PC-3 (cell line): ENCODE results near the gene DCLK1. TPM values are rescaled to one million over a fixed set of nuclear protein-coding genes. Genes with fewer than 3 reads are reported as not detected.

Experiments
- ATAC-seq: fragments of 200-7000 bp; cut with Tn5 transposase; 2 replicates; pipeline ENCODE4 v1.9.1; 2020; ENCODE audit warnings: mild to moderate bottlenecking, moderate library complexity
- BruUV-seq: library from RNA; stranded (reverse); fragments of 400-500 nt; replicated peaks from 2 replicates; lab custom pipeline; 2021; lab: Mats Ljungman, UMichigan
- CTCF ChIA-PET: fragments of 300-600 bp; sonication (Branson Sonifier 250); formaldehyde crosslinking; loops from one replicate; lab custom pipeline; 2022; ENCODE audit warnings: antibody characterized with exemption; lab: Charles Lee
- POLR2A ChIA-PET: fragments of 300-600 bp; sonication (Branson Sonifier 250); formaldehyde crosslinking; loops from one replicate; lab custom pipeline; 2022; ENCODE audit warnings: antibody characterized with exemption; ENCODE audit not compliant: unreplicated experiment; lab: Charles Lee
- DNase-seq: peaks from one replicate; pipeline ENCODE4 v3.0.0-alpha.2; 2015
- H2AFZ ChIP-seq: fragments of 300-600 bp; sonication (generic); 2 replicates; pipeline ENCODE4 v1.6.0; 2016; ENCODE audit warnings: antibody characterized with exemption, low read length
- H3F3A ChIP-seq: fragments of 300-600 bp; sonication (generic); one replicate; pipeline ENCODE4 v1.6.0; 2017; ENCODE audit warnings: antibody characterized with exemption, low read length, control low read depth, mild to moderate bottlenecking; ENCODE audit not compliant: unreplicated experiment
- H3K27ac ChIP-seq: fragments of 300-600 bp; sonication (generic); 2 replicates; pipeline ENCODE4 v1.5.1; 2016; ENCODE audit warnings: mild to moderate bottlenecking, low read length
- H3K27me3 ChIP-seq: fragments of 300-600 bp; sonication (generic); 2 replicates; pipeline ENCODE4 v1.6.1; 2016; ENCODE audit warnings: low read length, mixed read lengths
- H3K36me3 ChIP-seq: fragments of 300-600 bp; sonication (generic); 2 replicates; pipeline ENCODE4 v1.6.1; 2016; ENCODE audit warnings: low read depth, mixed run types, low read length, mixed read lengths
- H3K4me1 ChIP-seq: fragments of 300-600 bp; sonication (generic); 2 replicates; pipeline ENCODE4 v1.5.1; 2016; ENCODE audit warnings: low read length; ENCODE audit not compliant: insufficient read depth
- H3K4me2 ChIP-seq: fragments of 300-600 bp; sonication (generic); 2 replicates; pipeline ENCODE4 v1.6.0; 2016; ENCODE audit warnings: low read length
- H3K4me3 ChIP-seq: fragments of 300-600 bp; sonication (generic); 2 replicates; pipeline ENCODE4 v1.5.1; 2016; ENCODE audit warnings: mild to moderate bottlenecking, low read length, mixed read lengths
- H3K79me2 ChIP-seq: fragments of 300-600 bp; sonication (generic); 2 replicates; pipeline ENCODE4 v1.6.1; 2017; ENCODE audit warnings: low read length, mixed read lengths
- H3K9ac ChIP-seq: fragments of 300-600 bp; sonication (generic); 2 replicates; pipeline ENCODE4 v1.6.0; 2016; ENCODE audit warnings: mild to moderate bottlenecking, low read length
- H3K9me2 ChIP-seq: fragments of 300-600 bp; sonication (generic); replicated peaks from 2 replicates; pipeline ENCODE4 v1.6.1; 2016; ENCODE audit warnings: mixed run types, low read length, mixed read lengths
- H3K9me3 ChIP-seq: fragments of 300-600 bp; sonication (generic); 2 replicates; pipeline ENCODE4 v1.6.1; 2016; ENCODE audit warnings: low read length, mixed read lengths
- H4K20me1 ChIP-seq: fragments of 300-600 bp; sonication (generic); 2 replicates; pipeline ENCODE4 v1.6.1; 2016; ENCODE audit warnings: low read length, mixed read lengths
- EZH2 ChIP-seq: fragments of 300-600 bp; sonication (generic); IDR thresholded peaks from one replicate; pipeline ENCODE4 v1.6.1; 2017; ENCODE audit warnings: antibody characterized with exemption, mild to moderate bottlenecking, low read length; ENCODE audit not compliant: unreplicated experiment
- EZH2phosphoT487 ChIP-seq: fragments of 300-600 bp; sonication (generic); IDR thresholded peaks from 2 replicates; pipeline ENCODE4 v1.6.1; 2018; ENCODE audit warnings: mild to moderate bottlenecking, antibody characterized with exemption, low read length, borderline replicate concordance
- intact Hi-C: fragments of 100-400 bp; cut with micrococcal nuclease; formaldehyde crosslinking; loops from 2 replicates; pipeline ENCODE4 v1.9.0; 2023
- total RNA-seq: library from RNA; depleted of rRNA; stranded (reverse); fragments of >200 nt; gene quantifications from 2 replicates; pipeline ENCODE4 v1.2.3, GENCODE V29; 2014
- TF ChIP-seq, protein P1 (sequence below): fragments of 300-600 bp; sonication (generic); conservative IDR thresholded peaks from 2 replicates; pipeline ENCODE4 v1.5.1; 2017; ENCODE audit warnings: antibody characterized with exemption, low read depth, mild to moderate bottlenecking, low read length

DCLK1 gene
- total RNA-seq, 1 experiment from 2014 or later, result not detected

DNA sequence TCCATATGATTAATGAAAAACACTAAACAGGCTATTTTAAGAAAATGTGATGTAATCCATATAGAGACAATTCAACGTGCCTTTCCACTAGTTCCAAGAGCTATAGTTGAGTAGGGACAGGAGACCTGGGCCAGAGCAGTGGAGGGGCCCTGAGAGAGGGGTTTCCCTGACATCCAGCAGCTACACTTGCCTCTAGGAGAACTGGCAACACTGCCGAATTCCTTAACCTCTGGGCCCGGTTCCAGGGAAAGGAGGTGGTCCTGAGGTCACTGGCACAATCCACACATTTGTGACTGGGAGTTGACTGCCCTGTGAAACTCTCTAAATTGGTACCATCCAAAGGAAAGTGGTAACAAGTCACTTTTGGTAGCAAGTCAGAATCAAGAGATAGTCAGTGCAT, 264.4 kb downstream of the DCLK1 start:
- H3K9me3 ChIP-seq, result no peaks in the 10 kb centered on the region
- H3K4me1 ChIP-seq, result no peaks in the 10 kb centered on the region
- H4K20me1 ChIP-seq, result no peaks in the 10 kb centered on the region
- H3K4me2 ChIP-seq, result no peak overlapping the region
- H3K27me3 ChIP-seq, result no peaks in the 10 kb centered on the region
- no peaks in the 10 kb centered on the region for H3K79me2 ChIP-seq
- no peak overlapping the region for H3K9ac ChIP-seq
- no TSS peak for BruUV-seq
- ATAC-seq, result no peak
- intact Hi-C loops, result no loop called here
- H3K9me2 ChIP-seq, result no peaks in the 10 kb centered on the region
- no peaks in the 10 kb centered on the region for H3F3A ChIP-seq
- DNase-seq, result no peak
- no peak overlapping the region for H3K4me3 ChIP-seq
- CTCF ChIA-PET, result interaction anchor here (0.5 kb wide), 1 partner anchor 37 kb away, joined by 3 read pairs; no protein-coding TSS in a partner anchor
- POLR2A ChIA-PET, result no interaction called here
- no peak for TF ChIP-seq EZH2phosphoT487
- TF ChIP-seq, protein P1, sequence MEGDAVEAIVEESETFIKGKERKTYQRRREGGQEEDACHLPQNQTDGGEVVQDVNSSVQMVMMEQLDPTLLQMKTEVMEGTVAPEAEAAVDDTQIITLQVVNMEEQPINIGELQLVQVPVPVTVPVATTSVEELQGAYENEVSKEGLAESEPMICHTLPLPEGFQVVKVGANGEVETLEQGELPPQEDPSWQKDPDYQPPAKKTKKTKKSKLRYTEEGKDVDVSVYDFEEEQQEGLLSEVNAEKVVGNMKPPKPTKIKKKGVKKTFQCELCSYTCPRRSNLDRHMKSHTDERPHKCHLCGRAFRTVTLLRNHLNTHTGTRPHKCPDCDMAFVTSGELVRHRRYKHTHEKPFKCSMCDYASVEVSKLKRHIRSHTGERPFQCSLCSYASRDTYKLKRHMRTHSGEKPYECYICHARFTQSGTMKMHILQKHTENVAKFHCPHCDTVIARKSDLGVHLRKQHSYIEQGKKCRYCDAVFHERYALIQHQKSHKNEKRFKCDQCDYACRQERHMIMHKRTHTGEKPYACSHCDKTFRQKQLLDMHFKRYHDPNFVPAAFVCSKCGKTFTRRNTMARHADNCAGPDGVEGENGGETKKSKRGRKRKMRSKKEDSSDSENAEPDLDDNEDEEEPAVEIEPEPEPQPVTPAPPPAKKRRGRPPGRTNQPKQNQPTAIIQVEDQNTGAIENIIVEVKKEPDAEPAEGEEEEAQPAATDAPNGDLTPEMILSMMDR, result no peak
- no peak for TF ChIP-seq EZH2
- no peaks in the 10 kb centered on the region for H3K36me3 ChIP-seq
- H2AFZ ChIP-seq, result no peak overlapping the region
- H3K27ac ChIP-seq, result no peak overlapping the region

DNA sequence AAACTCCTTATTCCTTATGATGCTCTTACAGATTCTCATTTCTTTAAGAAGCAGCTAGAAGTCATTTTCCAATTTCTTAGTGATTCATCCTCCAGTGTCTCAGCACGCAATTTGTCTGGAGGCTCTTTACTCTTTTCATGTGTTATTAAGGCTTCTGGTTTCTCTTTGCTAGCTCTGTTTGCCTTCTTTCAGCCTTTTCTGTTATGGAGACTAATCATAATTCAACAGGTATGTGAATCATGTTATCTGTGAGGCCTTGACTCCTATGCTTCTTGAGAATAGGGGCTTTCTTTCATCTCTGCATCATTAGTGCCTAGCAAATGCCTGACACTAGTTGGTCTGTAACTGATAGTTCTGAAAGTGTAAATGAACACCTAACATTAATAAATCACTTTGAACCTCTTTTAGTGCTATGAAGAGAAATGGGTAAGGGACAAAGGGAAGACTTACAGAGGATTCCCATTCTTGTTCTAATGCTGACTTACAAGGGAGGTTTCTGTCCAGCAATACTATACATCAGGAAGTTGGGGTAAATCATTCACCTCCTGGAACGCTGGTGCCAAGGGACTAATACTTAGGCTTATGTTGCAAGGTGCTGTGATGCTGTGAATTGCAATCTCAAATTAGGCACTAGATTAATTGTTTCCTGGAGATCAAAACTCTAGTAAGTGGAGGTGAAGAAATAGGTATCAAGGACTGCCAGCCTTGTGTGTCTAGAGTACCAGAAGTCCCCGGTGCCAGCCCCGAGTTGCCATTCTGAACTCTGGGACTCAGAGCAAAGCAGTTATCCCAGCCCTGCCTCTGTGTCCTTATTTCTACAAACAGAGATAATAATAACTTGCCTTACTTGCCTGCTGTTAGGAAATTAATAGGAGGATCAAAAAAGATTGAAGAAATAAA, 265.6 kb downstream of the DCLK1 start:
- H2AFZ ChIP-seq, result no peak overlapping the region
- DNase-seq, result no peak
- no peaks in the 10 kb centered on the region for H3K4me1 ChIP-seq
- no peaks in the 10 kb centered on the region for H3K79me2 ChIP-seq
- H3K36me3 ChIP-seq, result no peaks in the 10 kb centered on the region
- no peaks in the 10 kb centered on the region for H3K9me3 ChIP-seq
- no peak overlapping the region for H3K4me2 ChIP-seq
- no peak overlapping the region for H3K4me3 ChIP-seq
- POLR2A ChIA-PET, result no interaction called here
- no peak overlapping the region for H3K27ac ChIP-seq
- ATAC-seq, result no peak
- BruUV-seq, result no TSS peak
- no peaks in the 10 kb centered on the region for H3F3A ChIP-seq
- CTCF ChIA-PET, result no interaction called here
- H3K9me2 ChIP-seq, result no peaks in the 10 kb centered on the region
- no peak overlapping the region for H3K9ac ChIP-seq
- intact Hi-C loops, result no loop called here
- no peaks in the 10 kb centered on the region for H4K20me1 ChIP-seq
- no peaks in the 10 kb centered on the region for H3K27me3 ChIP-seq
- TF ChIP-seq EZH2phosphoT487 (no peak), EZH2 (no peak)
- TF ChIP-seq, protein P1, result no peak

GRCh38 chr13:35860661-35861060, 270.5 kb downstream of the DCLK1 start:
- no peaks in the 10 kb centered on the region for H4K20me1 ChIP-seq
- H3K27me3 ChIP-seq, result no peaks in the 10 kb centered on the region
- CTCF ChIA-PET, result no interaction called here
- H3K4me2 ChIP-seq, result no peak overlapping the region
- H3K79me2 ChIP-seq, result no peaks in the 10 kb centered on the region
- BruUV-seq, result no TSS peak
- H3K9me2 ChIP-seq, result no peaks in the 10 kb centered on the region
- H3K9me3 ChIP-seq, result no peaks in the 10 kb centered on the region
- H3K4me1 ChIP-seq, result peaks cover 8% of the 10 kb centered on the region
- no peaks in the 10 kb centered on the region for H3K36me3 ChIP-seq
- no peak overlapping the region for H3K9ac ChIP-seq
- H3F3A ChIP-seq, result no peaks in the 10 kb centered on the region
- no peak overlapping the region for H2AFZ ChIP-seq
- DNase-seq, result no peak
- intact Hi-C loops, result no loop called here
- no peak overlapping the region for H3K27ac ChIP-seq
- POLR2A ChIA-PET, result no interaction called here
- TF ChIP-seq, protein P1, result no peak
- TF ChIP-seq EZH2 (no peak), EZH2phosphoT487 (no peak)
- no peak for ATAC-seq
- no peak overlapping the region for H3K4me3 ChIP-seq
